G401.6 (cell line): ENCODE measurements around the gene PAK5.

Experiments
- FAIRE-seq: peaks from 2 replicates; lab custom pipeline; 2012; peaks lifted over from hg19 to GRCh38; lab: Jason Lieb, UNC

Gene PAK5

DNA sequence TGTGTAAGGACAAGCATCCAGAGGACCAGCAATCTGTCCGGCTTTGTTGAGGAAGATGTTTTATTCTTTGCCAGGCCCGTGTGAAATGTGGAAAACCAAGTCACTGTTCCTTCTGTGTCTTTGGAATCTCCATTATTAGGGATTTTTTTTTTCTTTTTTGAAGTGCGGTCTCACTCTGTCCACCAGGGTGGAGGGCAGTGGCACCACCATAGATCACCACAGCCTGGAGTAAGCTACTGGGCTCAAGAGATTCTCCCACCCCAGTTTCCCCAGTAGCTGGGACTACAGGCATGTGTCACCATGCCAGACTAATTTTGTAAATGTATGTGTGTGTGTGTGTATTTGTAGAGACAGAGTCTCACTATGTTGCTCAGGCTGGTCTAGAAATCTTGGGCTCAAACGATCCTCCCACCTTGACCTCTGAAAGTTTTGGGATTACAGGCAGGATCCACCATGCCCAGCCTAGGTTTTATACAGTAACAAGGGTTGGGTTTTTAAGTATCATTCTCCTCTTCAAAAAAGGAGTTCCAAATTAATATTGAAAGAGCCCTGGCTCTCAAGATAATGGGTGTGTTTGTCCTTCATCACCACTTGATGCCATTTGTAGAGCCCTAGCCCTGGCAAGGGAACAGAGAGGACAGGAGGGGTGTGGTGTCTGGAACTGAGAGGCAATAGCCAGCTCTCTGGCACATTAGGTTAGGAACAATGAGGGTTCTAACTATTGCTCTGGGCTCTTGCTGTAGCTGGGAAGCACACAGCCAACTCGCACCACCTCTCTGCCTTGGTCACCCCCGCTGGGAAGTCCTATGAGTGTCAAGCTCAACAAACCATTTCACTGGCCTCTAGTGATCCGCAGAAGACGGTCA is 321.3 kb downstream of the PAK5 start:
- no peak for FAIRE-seq

DNA sequence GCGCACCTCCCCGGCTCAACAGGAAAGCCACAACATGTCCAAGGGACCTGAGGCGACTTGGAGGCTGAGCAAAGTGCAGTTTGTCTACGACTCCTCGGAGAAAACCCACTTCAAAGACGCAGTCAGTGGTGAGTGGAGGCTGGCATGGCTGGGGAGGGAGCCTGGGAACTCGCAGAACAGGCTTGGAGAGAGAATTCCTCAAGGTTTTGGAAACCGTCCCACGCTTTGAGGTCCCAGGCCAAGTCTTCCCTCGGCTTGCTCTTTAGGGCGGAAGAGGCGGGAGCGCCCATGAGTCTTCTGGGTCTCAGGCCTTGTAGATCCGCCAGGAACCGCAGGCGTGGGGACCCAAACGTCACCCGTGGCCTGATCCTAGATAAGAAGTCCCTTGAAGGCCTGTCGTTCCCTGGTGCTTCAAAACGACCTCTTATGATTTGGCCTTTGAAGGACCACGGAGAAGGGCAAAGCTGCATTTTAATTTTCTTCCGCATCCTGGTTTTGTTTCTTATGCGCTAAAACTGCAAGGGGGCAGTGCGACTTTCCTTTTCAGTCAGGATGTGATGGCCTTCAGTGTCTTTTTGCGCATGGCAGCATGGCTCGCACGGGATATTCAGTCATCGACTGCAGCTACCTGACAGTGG is 322.5 kb downstream of the PAK5 start:
- FAIRE-seq, result no peak

DNA sequence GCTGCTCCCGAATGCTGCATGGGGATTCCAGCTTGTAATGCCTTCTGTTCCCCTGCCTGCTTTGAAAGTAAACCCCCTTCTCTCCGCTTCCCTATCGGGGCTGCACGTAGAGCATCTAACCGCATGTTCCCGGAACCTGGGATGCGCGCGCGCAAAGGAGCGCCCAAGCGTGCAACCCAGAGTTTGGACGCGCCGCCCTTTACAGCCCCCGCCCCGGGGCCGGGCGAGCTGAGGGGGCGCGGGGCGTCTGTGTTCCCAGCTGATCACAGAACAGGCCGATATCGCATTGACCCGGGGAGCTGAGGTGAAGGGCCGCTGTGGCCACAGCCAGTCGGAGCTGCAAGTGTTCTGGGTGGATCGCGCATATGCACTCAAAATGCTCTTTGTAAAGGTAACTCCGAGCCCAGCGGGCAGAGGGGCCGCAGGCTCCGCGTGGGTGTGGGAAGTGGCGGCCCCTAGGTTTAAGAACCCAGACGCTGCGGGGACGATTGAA is 323.1 kb downstream of the PAK5 start:
- FAIRE-seq, result no peak

DNA sequence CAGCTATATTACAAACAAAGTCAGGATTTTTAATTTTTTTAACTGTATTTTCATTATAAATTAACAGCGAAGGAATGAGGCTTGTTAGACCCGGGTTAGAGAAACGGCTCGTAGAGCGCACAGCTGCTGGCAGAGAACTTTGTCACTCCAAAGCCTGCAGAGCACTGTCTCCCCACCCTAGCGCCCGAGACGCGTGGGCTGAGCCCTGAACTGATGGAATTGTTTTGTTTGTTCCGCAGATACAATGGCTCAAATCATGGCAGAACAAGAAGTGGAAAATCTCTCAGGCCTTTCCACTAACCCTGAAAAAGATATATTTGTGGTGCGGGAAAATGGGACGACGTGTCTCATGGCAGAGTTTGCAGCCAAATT is 323.7 kb downstream of the PAK5 start:
- FAIRE-seq, result no peak

GRCh38 chr20:9514461-9515213 is 324.2 kb downstream of the PAK5 start, which contains the start of gene LAMP5:
Gene LAMP5, plus strand, starts transcription at chr20:9514590. Its CDS starts 263 bp downstream, at chr20:9514853.
- FAIRE-seq, result no peak

DNA sequence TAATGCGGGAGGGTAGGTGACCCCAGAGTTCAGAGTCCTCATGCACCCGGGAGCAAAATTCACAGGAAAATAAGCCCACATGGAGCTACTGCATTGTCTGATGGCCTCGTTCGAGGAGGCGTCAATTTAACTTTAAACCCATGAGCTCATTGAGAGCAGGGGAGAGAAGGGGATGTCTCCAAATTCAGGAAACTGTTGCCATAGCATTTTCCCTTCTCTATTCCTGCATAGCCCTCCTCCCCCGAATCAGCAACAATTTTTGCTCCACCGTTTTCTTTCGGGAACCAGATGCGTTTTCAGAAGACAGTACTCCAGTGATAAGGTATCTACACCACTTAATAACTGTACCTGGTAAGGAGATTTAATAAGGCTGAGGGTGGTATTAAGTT is 324.8 kb downstream of the PAK5 start:
- no peak for FAIRE-seq

DNA sequence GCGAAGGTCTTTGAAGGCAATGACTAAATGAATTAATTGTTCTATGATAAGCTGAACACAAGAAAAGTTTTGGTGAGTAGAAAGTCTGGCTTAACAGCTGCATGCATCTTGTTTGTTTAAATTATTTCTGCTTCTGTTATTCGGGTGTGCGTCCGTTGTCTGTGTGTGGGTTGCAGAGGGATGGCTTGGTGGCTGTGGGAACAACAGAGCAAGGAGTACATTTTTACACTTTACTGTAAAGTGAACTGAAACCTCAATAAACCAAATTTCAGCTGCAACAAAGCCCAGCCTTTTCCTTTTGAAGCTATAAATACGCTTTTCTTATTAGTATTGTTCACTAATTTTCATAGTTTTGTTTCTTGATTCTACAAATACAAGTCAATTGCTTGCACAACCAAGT is 328.0 kb downstream of the PAK5 start:
- no peak for FAIRE-seq

DNA sequence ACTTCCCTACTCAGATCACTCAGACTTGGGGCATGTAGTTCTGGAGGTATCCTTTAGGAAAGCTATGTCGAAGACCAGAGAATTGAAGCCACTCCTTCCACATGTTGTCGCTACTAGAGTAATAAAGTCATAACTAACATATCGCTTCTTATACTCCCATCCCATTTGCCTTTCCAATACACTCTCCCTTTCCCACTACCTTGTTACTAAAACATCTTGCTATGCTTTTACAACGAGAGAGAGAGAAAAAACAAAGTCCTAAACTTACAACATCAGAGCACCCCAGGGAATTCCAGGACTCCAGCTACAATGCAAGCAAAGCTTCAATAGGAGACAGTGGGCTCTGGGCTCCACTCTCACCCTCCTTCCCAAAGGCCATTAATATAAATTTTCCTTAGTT is 329.6 kb downstream of the PAK5 start:
- no peak for FAIRE-seq

GRCh38 chr20:9508696-9509178 is 330.1 kb downstream of the PAK5 start:
- FAIRE-seq, result no peak

DNA sequence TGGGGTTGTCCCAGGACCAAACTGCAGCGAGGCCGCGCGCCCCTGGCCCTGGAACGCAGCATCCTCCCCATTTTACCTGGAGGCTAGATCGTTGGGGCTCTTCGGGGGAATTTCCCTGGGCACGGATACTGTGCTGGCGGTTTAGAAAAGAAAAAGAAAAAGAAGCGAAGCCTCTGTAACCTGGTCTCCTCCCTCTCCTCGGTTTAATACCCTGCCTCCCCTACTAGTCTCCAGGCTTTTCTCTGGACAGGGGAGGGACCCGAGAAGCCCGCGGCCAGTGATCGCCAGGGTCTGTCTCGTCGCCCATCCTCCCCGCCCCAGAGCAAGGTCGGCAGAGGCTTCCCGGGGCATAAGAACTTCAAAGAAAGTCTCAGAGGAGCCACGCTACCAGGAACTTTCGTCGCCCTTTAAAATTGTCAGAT is 330.6 kb downstream of the PAK5 start:
- FAIRE-seq, result no peak

- no peak for FAIRE-seq
These were observed 331.2 kb downstream of the PAK5 start for GRCh38 chr20:9507544-9508239.

DNA sequence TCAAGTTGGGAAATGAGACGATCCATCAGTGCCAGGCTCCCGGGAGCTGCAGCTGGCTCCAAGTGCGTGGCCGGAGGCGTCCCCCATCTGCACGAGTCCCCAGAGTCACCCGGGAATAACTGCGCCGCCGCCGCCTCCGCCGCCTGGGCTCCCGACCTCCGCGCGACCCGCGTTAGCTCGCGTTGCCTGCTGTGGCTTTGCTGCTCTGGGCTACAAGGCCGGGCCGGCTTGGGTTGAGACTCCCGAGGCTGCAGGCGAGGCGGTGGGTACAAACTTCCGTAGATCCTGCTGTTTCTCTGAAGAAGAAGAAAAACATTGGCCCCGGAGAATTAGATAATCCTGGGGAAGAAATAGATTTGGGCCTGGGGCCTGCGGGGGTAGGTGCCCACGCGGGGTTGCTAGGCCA is 331.9 kb downstream of the PAK5 start:
- FAIRE-seq, result no peak

DNA sequence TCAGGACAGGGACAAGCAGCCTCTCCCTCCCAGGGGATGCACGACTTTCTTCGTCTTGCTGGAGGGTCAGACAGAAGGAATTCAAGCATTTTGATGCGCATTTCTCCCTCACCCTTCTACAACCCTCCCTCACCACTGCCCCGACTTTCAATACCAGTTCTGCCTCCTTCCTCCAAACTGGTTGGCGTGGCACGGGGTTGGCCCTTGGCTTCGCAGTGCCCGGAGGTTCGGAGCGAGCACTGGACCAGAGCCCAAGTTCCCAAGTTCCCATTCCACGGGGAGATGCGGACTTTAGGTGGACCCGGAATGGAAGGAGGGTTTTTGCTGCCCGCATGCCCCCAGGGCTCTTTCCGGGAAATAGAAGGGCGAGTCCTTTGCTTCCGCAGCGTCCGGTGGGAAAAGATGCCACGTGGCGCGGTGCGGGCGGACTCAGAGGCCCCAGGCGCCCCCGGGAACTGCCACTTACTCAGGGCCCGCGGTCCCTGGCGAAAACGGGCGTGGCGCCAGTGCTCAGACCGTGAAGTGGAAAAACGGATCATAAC is 332.5 kb downstream of the PAK5 start:
- FAIRE-seq, result no peak

GRCh38 chr20:9503526-9504245 is 335.2 kb downstream of the PAK5 start:
- no peak for FAIRE-seq

GRCh38 chr20:9501473-9501872 is 337.4 kb downstream of the PAK5 start:
- no peak for FAIRE-seq

DNA sequence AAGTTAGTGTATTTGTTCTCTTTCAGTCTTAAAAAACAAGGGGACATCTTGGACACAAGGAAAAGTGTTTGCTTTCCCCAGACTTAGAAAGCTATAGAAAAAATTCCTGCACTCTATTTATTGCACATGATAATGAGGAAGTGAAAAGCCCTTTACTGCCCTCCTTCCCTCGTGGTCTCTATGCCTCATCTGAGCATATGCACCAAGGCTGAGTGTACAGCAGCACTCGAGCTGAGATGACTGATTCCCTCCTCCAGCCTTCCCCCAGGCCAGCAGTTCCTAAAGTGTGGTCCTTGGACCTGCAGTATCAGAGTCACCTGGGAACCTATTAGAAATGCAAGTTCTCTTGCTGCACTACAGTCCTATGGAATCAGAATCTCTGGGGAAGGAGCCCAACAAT is 338.8 kb downstream of the PAK5 start:
- no peak for FAIRE-seq

DNA sequence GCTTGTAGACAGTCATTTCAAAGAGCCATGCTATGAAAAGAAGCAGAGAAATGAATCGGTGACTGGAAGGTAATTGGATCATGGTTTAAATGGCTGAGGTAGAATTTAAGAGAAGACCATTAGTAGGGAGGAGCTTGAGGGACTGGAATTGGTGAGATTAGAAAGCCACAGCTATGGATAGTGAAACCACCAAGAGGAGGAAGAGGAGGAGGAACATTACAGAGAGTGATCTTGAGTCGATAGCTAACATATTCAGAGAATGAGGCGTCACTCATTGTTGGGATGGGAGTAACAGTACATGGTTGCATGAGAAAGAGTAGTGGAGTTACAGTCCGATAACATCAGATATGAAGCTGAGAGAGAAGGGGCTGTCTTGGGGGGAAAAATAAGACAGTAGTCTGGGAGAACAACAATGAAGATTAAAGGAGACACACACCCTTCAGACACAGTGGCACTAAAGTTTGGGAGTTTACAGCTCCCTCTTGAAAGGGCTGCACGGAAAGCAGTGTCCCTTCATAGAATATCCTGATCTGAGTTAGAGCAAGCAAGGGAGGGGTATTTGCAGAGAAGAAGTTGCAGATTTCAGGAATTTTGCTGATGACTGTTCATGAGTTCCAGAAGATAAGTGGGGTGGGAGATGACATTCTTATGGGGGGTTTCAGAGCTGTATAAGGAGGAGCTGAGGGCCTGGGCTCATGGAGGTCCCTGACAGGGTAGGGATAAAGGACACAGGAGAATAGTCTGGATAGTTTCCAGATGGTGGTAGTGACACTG is 339.6 kb downstream of the PAK5 start:
- no peak for FAIRE-seq

GRCh38 chr20:9498322-9498721 is 340.6 kb downstream of the PAK5 start:
- FAIRE-seq, result no peak

DNA sequence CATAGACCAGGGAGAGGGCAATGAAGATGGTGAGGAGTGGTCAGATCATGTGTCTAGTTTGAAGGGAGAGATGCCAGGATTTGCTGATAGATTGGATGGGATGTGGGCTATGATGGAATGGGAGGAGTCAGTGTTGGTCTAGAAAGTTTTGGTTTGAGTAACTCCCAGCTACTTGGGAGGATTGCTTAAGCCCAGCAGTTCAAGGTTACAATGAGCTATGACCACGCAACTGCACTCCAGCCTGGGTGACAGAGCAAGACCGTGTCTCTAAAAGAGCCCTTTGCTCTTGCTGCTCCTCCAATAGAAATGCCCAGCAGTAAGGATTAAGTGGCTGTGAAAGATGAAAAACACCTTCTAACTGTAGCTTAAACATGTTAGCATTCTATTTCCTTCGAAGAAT is 342.7 kb downstream of the PAK5 start:
- no peak for FAIRE-seq

GRCh38 chr20:9495701-9496100 is 343.2 kb downstream of the PAK5 start:
- no peak for FAIRE-seq
